Islet precursor cell (in vitro differentiated cells): ENCODE results near the gene DIP2A.
"Not testable (repeated sequence)": the region's sequence is repeated elsewhere in the genome, so short reads cannot be mapped to it uniquely, and the experiment has no call there.

Experiments used
- DNase-seq: peaks from one replicate; pipeline ENCODE4 v3.0.0-alpha.2; 2018

DIP2A gene

GRCh38 chr21:46559291-46559983 is 100.7 kb downstream of the DIP2A start:
- peak; percentile 48 for DNase-seq

- DNase-seq: peak; percentile 43
Observed at GRCh38 chr21:46560568-46561444, 102.1 kb downstream of the DIP2A start.

DNA sequence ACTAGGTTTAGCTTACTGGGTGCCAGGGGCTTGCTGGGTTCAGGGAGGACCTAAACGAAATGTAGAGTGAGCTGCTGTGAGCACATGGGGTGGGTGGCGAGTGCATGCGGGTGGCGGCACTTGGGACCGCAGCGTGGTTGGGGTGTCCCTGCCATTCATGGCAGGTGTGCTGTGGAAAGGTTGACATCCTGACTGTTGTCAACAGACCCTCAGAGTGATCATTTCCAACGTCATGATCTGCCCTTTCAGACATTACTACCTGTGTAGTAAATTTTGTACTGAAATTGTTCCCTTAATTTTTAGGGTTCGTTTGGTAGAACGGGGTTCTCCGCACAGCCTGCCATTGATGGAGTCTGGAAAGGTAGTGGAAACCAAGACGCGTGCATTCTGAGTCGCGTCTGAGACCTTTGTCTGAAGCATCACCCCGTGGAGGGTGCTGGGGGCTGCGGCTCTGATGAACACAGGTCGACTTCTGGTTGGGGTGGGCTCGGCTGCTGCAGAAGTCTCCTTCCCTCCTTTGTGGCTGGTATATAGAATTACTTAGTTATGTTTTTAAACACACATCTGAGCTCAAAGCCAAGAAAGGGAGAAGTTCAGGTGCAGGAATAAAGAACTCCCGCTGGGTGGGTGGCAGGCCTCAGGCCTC is 102.9 kb downstream of the DIP2A start:
- DNase-seq: no peak

- no peak for DNase-seq
Observed at GRCh38 chr21:46562472-46562871, 103.8 kb downstream of the DIP2A start.

DNA sequence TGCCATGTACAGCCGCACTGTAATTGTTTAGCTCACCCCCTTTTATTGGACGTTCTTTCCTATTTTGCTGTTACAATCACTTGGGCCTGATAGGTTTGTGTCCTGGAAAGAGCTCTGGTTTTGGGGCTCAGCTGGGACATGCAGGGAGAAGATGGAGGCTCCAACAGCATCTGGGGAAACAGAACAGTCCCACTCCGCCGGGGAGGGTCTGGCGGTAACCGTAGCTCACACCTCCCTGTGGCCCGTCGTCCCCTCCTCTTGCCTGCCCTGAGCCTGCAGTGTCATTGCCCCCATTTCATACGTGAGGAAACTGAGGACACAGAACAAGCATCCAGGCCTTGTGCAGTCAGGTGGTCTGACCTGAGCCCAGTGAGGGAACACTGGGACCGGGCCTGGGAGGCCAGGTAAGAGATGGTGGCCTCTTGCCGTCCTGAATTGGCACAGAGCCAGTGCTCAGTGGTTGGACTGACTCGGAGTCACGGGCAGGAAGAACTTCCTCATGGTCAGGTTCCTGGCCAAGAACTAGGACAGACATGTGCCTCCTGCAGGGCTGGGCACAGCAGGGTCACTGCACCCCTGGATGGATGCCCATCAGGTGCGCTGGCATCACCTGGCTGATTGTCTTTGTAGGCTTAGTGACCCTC is 104.4 kb downstream of the DIP2A start:
- DNase-seq: no peak

DNA sequence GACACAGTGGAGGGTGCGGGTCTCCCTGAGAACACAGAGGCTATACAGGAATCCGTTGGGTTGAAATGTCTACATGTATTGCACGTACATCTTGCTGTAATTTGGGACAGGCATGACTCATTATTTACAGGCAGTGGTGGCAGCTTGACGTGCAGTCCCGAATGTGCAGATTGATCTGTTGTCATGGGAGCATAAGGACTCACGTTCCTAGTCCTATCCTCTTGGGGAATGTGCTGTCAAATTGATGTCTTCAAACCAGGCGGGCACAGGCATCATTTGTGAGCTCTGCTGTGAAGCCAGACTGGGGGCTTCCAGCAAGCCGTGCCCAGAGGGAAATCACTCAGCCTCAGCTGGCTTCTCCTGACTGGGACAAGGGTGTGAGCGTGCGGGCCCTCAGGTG is 105.7 kb downstream of the DIP2A start:
- DNase-seq: no peak

DNA sequence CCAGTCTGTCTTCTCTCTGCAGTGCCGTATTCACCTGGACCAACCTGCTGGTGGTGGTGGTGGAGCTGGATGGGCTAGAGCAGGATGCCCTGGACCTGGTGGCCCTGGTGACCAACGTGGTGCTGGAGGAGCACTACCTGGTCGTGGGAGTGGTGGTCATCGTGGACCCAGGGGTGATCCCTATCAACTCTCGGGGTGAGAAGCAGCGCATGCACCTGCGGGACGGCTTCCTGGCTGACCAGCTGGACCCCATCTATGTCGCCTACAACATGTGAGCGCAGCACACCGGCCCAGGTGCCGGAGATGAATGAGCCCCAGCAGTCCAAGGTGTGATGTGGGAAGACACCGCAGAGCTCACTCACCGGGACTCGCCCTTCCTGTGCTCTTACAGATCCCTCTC is 108.7 kb downstream of the DIP2A start:
- DNase-seq: no peak

DNA sequence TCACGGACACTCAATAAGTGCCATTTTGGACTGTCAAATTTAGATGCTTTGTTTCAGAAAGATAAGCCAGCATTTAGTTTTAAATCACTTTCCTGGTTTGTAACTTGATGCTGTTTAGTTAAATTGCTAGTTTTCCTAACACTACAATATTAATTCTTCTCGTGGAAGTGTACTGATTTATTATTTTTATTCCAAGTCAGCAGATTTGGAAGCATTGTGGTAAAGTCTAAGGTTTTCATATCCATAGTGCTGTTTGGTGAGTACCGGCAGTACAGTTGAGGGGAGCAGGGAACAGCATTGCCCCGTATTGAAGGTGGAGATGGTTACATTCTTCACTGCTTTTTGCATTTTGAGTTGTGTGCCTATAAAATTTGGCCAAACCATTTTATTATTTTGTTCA is 109.9 kb downstream of the DIP2A start:
- DNase-seq: no peak

GRCh38 chr21:46569081-46569480 is 110.4 kb downstream of the DIP2A start:
- no peak for DNase-seq

GRCh38 chr21:46570119-46570518 is 111.4 kb downstream of the DIP2A start:
- no peak for DNase-seq

GRCh38 chr21:46570631-46571030 is 111.9 kb downstream of the DIP2A start:
- no peak for DNase-seq

- DNase-seq: no peak
Observed at GRCh38 chr21:46572850-46573249, 114.2 kb downstream of the DIP2A start.

- DNase-seq: not testable (repeated sequence)
Observed at GRCh38 chr21:46577786-46578185, 119.1 kb downstream of the DIP2A start.

- DNase-seq: not testable (repeated sequence)
Observed at GRCh38 chr21:46579394-46579793, 120.7 kb downstream of the DIP2A start.

- DNase-seq: no peak
Observed at GRCh38 chr21:46581780-46582307, 123.2 kb downstream of the DIP2A start.

- no peak for DNase-seq
Observed at GRCh38 chr21:46585191-46585953, 126.7 kb downstream of the DIP2A start.

DNA sequence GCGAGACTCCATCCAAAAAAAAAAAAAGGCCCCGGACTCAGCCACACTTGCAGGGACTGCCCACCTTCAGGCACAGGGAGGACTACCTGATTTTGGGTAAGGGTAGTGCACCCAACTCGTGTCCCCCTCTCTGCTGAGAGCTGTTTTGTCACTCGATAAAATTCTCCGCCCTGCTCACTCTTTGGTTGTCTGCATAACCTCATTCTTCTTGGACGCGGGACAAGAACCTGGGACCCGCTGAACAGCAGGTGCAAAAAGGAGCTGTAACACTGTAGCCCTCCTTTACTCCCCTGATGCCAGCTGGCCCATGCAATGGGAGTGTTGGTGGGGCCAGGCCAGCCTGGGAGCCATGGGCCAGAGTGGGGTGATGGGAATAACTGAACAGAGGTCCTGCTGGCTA is 135.6 kb downstream of the DIP2A start:
- no peak for DNase-seq

DNA sequence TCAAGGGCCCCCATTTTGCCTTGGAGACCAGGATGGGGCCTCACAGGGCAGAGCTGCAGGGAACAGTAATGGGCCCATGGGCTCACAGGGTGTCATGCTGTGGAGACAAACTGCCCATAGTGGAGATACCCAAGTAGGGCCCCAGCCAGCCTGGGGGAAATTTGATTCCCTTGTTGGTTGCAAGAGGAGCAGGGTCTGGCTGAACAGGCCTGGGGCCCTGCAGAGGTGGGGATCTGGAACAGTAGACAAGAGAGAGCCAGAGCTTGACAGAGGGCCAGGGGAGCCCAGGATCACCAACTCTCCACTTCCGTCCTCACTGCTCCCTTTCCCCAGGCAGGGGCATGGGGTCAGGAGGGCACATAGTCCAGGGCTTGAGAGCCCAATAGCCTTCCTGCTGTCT is 137.5 kb downstream of the DIP2A start:
- peak; percentile 51 for DNase-seq

- DNase-seq: peak; percentile 43
Observed at GRCh38 chr21:46597031-46597430, 138.3 kb downstream of the DIP2A start.

- peak; percentile 24 for DNase-seq
Observed at GRCh38 chr21:46597896-46598343, 139.2 kb downstream of the DIP2A start.

- peak; percentile 80 for DNase-seq
Observed at GRCh38 chr21:46598581-46599572, 140.2 kb downstream of the DIP2A start.
